ENCODE data around the gene PEX14. TPM values are rescaled to one million over a fixed set of nuclear protein-coding genes. Genes with fewer than 3 reads are reported as not detected.

The PEX14 gene
- total and polyA plus RNA-seq, 10 of the 15 experiments (the other 5 are each of a cell fraction or from before 2014, with no cell fraction given), result 1.4 to 23.2 (median 12.0) TPM

- TF ChIP-seq YY1 (IDR thresholded peaks at IDR 0.05; ENCODE audit: low read depth, low read length) (no peak), MXI1 (IDR thresholded peaks at IDR 0.05; ENCODE audit: low read depth, low read length) (no peak), STAT3 (IDR thresholded peaks at IDR 0.05; ENCODE audit: low read depth, low read length) (no peak), CHD1 (IDR thresholded peaks at IDR 0.05; ENCODE audit: low read depth, low read length) (no peak), CREB1 (IDR thresholded peaks at IDR 0.05; ENCODE audit: low read depth) (no peak), SP1 (IDR thresholded peaks at IDR 0.05; ENCODE audit: low read depth, low read length) (no peak), MYC (IDR thresholded peaks at IDR 0.05; ENCODE audit: insufficient read depth, insufficient read length, insufficient replicate concordance, low read length, severe bottlenecking) (no peak), PAX8 (IDR thresholded peaks at IDR 0.05) (no peak), REST (IDR thresholded peaks at IDR 0.05; ENCODE audit: low read depth, low read length) (no peak)
- H3K27me3 ChIP-seq (replicated peaks in 1 of 2; ENCODE audit: control insufficient read depth in 2 of 2, insufficient read depth in 2 of 2, low read length in 1 of 2), result no peaks in the 10 kb centered on the region
- no peak overlapping the region for H3K4me3 ChIP-seq
- intact Hi-C loops (cut with micrococcal nuclease; ENCODE audit: unreplicated experiment), result no loop called here
- ATAC-seq (no peak), DNase-seq (ENCODE audit: low read depth, low spot score) (no peak), FAIRE-seq (no peak)
- peaks cover 7 to 9% of the 10 kb centered on the region in 2 experiments; a peak in 3 of 4 replicates for H3K36me3 ChIP-seq (ENCODE audit: control insufficient read depth in 2 of 2, insufficient read depth in 2 of 2, low read length in 1 of 2)
- no peak overlapping the region for H3K4me2 ChIP-seq (ENCODE audit: control insufficient read depth, insufficient read depth)
- BruUV-seq (replicated peaks), result no TSS peak
- in situ Hi-C loops (cut with MboI), result no loop called here
- ChIA-PET CTCF (interaction anchor here (0.7 to 1.9 kb wide), 4 partner anchors 10 to 39 kb away, joined by 3 to 5 read pairs (median 3); no protein-coding TSS in a partner anchor), RAD21 (ENCODE audit: unreplicated experiment) (no interaction called here), SMC1A (ENCODE audit: uncharacterized antibody, unreplicated experiment) (no interaction called here), POLR2A (interaction anchor here (0.7 kb wide), 1 partner anchor 350 kb away, joined by 5 read pairs; no protein-coding TSS in a partner anchor)
- 99% methylated on average over 14 of the region's 15 CpGs for WGBS (ENCODE audit: insufficient coverage, insufficient replicate concordance, low lambda C conversion rate, missing lambda C conversion rate)
- no peaks in the 10 kb centered on the region for H3K4me1 ChIP-seq (ENCODE audit: control insufficient read depth, insufficient read depth, low read length)
- H3K27ac ChIP-seq (ENCODE audit: control insufficient read depth, insufficient read depth), result no peak overlapping the region
- no peak overlapping the region for H2AFZ ChIP-seq (ENCODE audit: control insufficient read depth, low read depth, low read length)
- no peak overlapping the region for H3K9ac ChIP-seq (ENCODE audit: control insufficient read depth, insufficient read depth, low read length)
- no peaks in the 10 kb centered on the region for H3K9me3 ChIP-seq (replicated peaks; ENCODE audit: control insufficient read depth, insufficient read depth, low read length)
- no peaks in the 10 kb centered on the region for H4K20me1 ChIP-seq (ENCODE audit: control insufficient read depth, insufficient read depth)
- no peaks in the 10 kb centered on the region; the same call in none of the 2 replicates for H3K79me2 ChIP-seq (ENCODE audit: control insufficient read depth, insufficient read depth, low read length)
Measured at GRCh38 chr1:10537082-10537766, 62.5 kb downstream of the PEX14 start.
